Transverse colon (tissue), 4 donors: ENCODE measurements around the gene FGR. TPM values are rescaled to one million over a fixed set of nuclear protein-coding genes. Genes with fewer than 3 reads are reported as not detected.
"Not testable (repeated sequence)": the region's sequence is repeated elsewhere in the genome, so short reads cannot be mapped to it uniquely, and the experiment has no call there.

Experiments used
- DNase-seq: peaks from one replicate; pipeline ENCODE4 v3.0.0-alpha.2; 2019
- H3K27ac ChIP-seq, 4 donors: fragments of 200-600 bp; sonication (generic); 2 replicates each; pipeline ENCODE4 v1.5.1; 2016 to 2018; ENCODE audit warnings: inconsistent platforms in 4 of 4
- H3K27me3 ChIP-seq: fragments of 200-600 bp; sonication (generic); 2 replicates; pipeline ENCODE4 v1.5.1; 2017; ENCODE audit warnings: inconsistent platforms
- H3K36me3 ChIP-seq, 4 donors: fragments of 200-600 bp; sonication (generic); 2 replicates each; pipeline ENCODE4 v1.5.1; 2017 to 2019; ENCODE audit warnings: inconsistent platforms in 4 of 4
- H3K4me1 ChIP-seq, 4 donors: fragments of 200-600 bp; sonication (generic); 2 replicates each; pipeline ENCODE4 v1.5.1; 2017 to 2020; ENCODE audit warnings: inconsistent platforms in 4 of 4
- H3K4me3 ChIP-seq, 4 donors: fragments of 200-600 bp; sonication (generic); 1 replicate in 1 of 4; 2 replicates in 3 of 4; pipeline versions ENCODE4 v1.5.1 to v1.6.1; 2017 to 2019; ENCODE audit warnings: inconsistent platforms in 4 of 4
- H3K9me3 ChIP-seq, 2 donors: fragments of 200-600 bp; sonication (generic); 2 replicates each; pipeline ENCODE4 v1.5.1; 2017 to 2019; ENCODE audit warnings: inconsistent platforms in 2 of 2
- EP300 ChIP-seq: sonication (generic); formaldehyde crosslinking; IDR thresholded peaks from one replicate; pipeline ENCODE4 v1.6.1; 2017; ENCODE audit warnings: antibody characterized with exemption, low read depth
- POLR2A ChIP-seq: fragments of 450-650 bp; IDR thresholded peaks from one replicate; pipeline ENCODE4 v1.6.1; 2016; ENCODE audit warnings: antibody characterized with exemption, mild to moderate bottlenecking, moderate library complexity
- POLR2AphosphoS5 ChIP-seq, 3 donors: sonication (generic); formaldehyde crosslinking; IDR thresholded peaks; one replicate each; pipeline ENCODE4 v1.6.1; 2016; ENCODE audit warnings: antibody characterized with exemption in 3 of 3
- WGBS, 2 donors: methylation state at CpG; one replicate each; pipeline ENCODE4 v1.1.5; 2018; ENCODE audit warnings: low coverage in 1 of 2; 5-methylcytosine and 5-hydroxymethylcytosine counted together
- in situ Hi-C, 4 donors: fragments of 200-750 bp; cut with MboI; loops; one replicate each; pipeline versions ENCODE4 v1.15.0 to v1.15.1; 2017; ENCODE audit warnings: low sequenced_read_pairs in 3 of 4, low pct_ligation_motif_present in 1 of 4, low pct_unique_long_range_greater_than_20kb in 1 of 4
- intact Hi-C: fragments of 100-400 bp; cut with DNase I; formaldehyde crosslinking; loops from one replicate; pipeline ENCODE4 v1.15.1; 2023; ENCODE audit warnings: low total_unique reads
- total RNA-seq, 4 donors: library from RNA; depleted of rRNA; stranded (reverse); fragments of >200 nt; gene quantifications; one replicate each; pipeline ENCODE4 v1.1.0, GENCODE V29; 2016
- TF ChIP-seq, protein P1 (sequence below), 5 experiments: fragments of 200-600 bp in 3 of 5; fragments of 450-650 bp in 2 of 5; sonication (generic) in 3 of 5; IDR thresholded peaks; 1 replicate in 2 of 5; 2 replicates in 3 of 5; pipeline ENCODE4 v1.5.1; 2016 to 2017; ENCODE audit warnings: antibody characterized with exemption in 5 of 5, inconsistent platforms in 3 of 5, mild to moderate bottlenecking in 2 of 5, moderate library complexity in 1 of 5

Gene FGR
- total RNA-seq, 4 donors from 2014 or later, result 2.2 to 8.8 (median 5.8) TPM

- Histone ChIP-seq H3K36me3 (no peaks in the 10 kb centered on the region), H3K27me3 (no peaks in the 10 kb centered on the region), H3K4me1 (no peaks in the 10 kb centered on the region), H3K9me3 (no peaks in the 10 kb centered on the region), H3K27ac (no peak overlapping the region), H3K4me3 (no peak overlapping the region)
- TF ChIP-seq POLR2AphosphoS5 (IDR thresholded peaks at IDR 0.05), result no peak
- TF ChIP-seq POLR2A, result no peak
- no peak for TF ChIP-seq EP300
- TF ChIP-seq, protein P1, sequence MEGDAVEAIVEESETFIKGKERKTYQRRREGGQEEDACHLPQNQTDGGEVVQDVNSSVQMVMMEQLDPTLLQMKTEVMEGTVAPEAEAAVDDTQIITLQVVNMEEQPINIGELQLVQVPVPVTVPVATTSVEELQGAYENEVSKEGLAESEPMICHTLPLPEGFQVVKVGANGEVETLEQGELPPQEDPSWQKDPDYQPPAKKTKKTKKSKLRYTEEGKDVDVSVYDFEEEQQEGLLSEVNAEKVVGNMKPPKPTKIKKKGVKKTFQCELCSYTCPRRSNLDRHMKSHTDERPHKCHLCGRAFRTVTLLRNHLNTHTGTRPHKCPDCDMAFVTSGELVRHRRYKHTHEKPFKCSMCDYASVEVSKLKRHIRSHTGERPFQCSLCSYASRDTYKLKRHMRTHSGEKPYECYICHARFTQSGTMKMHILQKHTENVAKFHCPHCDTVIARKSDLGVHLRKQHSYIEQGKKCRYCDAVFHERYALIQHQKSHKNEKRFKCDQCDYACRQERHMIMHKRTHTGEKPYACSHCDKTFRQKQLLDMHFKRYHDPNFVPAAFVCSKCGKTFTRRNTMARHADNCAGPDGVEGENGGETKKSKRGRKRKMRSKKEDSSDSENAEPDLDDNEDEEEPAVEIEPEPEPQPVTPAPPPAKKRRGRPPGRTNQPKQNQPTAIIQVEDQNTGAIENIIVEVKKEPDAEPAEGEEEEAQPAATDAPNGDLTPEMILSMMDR (IDR thresholded peaks at IDR 0.05), result no peak
- DNase-seq, result no peak
- 89 to 100% methylated on average over 2 to 13 of the region's 13 CpGs for WGBS, 2 donors
- intact Hi-C loops (no loop called here), in situ Hi-C loops (no loop called here)
These were observed 11.4 kb downstream of the FGR start for GRCh38 chr1:27623327-27624212.

DNA sequence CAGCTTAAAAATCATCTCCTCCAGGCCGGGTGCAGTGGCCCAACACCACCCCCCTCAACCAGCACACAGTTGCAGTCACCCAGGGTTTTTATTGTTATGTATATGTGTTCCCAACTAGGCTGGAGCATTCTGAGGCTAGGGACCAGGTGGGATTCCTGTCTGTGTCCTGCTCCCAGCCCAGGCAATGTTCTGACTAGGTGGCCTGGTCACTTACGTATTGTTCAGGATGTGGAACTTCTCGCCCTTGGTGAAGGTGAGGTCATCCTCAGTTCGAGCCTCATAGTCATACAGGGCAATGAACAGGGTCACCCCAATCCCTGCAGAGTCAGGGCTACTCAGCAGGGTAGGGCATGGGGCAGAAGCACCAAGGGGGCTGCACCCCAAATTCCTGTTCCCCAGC lies 12.2 kb downstream of the FGR start:
- H3K4me1 ChIP-seq, result no peaks in the 10 kb centered on the region
- no peak for TF ChIP-seq EP300
- H3K36me3 ChIP-seq, result no peaks in the 10 kb centered on the region
- H3K27me3 ChIP-seq, result no peaks in the 10 kb centered on the region
- DNase-seq, result no peak
- H3K4me3 ChIP-seq, result no peak overlapping the region
- in situ Hi-C loops (no loop called here), intact Hi-C loops (no loop called here)
- 70% methylated on average over 4 of the region's 4 CpGs; no CpG with 5 or more reads in 1 of the 2 donors for WGBS, 2 donors
- H3K9me3 ChIP-seq, result no peaks in the 10 kb centered on the region
- no peak overlapping the region for H3K27ac ChIP-seq

DNA sequence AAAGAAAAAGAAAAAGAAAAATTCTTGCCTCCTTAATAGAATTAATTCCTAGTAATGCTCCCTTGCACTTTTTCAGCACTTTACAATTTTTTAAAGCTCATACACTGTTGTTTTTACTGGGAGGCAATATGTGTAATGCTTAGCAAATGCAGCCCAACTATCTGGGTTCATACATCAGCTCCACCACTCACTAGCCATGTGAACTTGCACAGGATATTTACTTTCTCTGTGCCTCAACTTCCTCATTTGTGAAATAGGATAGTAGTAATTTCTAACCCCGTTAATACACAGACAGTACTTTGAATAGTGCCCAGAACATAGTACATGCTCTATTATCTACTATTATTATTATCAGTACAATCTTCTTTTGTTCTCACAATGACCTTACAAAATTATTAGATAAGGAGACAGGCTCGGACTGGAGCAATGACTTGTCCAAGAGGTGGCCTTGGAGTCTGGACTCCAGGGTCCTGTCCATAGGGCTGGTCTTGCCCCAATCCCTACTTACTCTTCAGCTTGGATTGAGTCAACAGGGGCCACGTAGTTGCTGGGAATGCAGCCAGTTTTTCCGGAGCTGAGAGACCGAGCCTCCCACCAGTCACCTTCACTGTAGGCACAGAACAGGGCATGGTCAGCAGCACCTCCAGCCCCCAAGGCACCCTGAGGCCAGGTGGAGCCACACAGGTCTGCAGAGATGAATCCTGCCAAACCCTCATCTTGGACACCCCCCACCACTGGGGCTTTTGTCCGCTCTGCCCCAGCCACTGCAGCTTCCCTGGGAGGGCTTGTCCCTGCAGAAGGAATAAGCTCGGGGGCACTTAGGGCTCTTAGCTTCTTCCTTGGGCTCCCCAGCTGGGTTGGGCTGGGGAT lies 13.7 kb downstream of the FGR start:
- no peak for TF ChIP-seq EP300
- TF ChIP-seq, protein P1 (IDR thresholded peaks at IDR 0.05), result no peak
- no peak for TF ChIP-seq POLR2AphosphoS5 (IDR thresholded peaks at IDR 0.05)
- TF ChIP-seq POLR2A, result no peak
- WGBS, 2 donors, result 58 to 69% methylated on average over 2 to 7 of the region's 7 CpGs
- no peak for DNase-seq
- in situ Hi-C loops, result no loop called here
- Histone ChIP-seq H3K27me3 (no peaks in the 10 kb centered on the region), H3K27ac (no peak overlapping the region), H3K9me3 (no peaks in the 10 kb centered on the region), H3K4me3 (no peak overlapping the region), H3K4me1 (no peaks in the 10 kb centered on the region), H3K36me3 (no peaks in the 10 kb centered on the region)
- intact Hi-C loops, result no loop called here

GRCh38 chr1:27619782-27620438 lies 15.1 kb downstream of the FGR start:
- WGBS, 2 donors, result 92 to 96% methylated on average over 5 to 7 of the region's 7 CpGs
- H3K27ac ChIP-seq, H3K4me3 ChIP-seq, intact Hi-C loops, H3K36me3 ChIP-seq, H3K9me3 ChIP-seq, H3K4me1 ChIP-seq, DNase-seq, H3K27me3 ChIP-seq: not testable (repeated sequence)
- in situ Hi-C loops, result loop anchor here in 1 of 4 donors (10.0 kb wide), 1 partner anchor 45 kb away; no protein-coding TSS in a partner anchor
